ENCODE data around the gene MTHFS.

DNA sequence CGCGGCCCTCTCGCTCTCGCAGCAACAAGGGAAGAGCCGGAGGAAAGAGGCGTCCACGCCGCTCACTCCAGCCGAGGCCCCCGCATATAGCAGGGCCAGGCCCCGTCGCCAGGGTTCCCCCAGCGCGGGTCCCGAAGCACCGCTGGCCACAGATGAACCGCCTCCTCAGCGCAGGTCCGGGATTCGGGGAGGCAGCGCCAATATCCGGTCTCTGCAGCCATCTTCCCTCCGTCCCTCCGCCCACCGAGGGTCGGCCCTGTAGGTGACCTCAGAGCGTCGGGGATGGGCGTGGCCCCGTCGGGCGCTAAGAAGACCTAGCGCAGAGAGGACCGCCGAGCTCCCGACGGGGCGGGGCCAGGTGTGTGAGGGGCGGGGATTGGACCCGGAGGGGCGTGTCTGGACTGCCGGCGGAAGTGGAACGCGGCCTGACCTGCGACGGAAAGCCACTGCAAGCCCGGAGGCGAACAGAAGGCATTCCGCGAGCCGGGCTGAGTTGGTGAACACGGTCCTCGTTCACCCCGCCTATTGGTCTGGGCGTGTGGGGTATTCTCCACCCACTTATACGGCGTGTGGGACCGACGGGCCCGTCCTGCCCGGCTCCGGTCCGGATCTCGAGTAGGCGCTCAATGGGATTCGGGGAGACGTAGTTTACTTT, 26.8 kb upstream of the MTHFS start:
- TF ChIP-seq, protein P1, sequence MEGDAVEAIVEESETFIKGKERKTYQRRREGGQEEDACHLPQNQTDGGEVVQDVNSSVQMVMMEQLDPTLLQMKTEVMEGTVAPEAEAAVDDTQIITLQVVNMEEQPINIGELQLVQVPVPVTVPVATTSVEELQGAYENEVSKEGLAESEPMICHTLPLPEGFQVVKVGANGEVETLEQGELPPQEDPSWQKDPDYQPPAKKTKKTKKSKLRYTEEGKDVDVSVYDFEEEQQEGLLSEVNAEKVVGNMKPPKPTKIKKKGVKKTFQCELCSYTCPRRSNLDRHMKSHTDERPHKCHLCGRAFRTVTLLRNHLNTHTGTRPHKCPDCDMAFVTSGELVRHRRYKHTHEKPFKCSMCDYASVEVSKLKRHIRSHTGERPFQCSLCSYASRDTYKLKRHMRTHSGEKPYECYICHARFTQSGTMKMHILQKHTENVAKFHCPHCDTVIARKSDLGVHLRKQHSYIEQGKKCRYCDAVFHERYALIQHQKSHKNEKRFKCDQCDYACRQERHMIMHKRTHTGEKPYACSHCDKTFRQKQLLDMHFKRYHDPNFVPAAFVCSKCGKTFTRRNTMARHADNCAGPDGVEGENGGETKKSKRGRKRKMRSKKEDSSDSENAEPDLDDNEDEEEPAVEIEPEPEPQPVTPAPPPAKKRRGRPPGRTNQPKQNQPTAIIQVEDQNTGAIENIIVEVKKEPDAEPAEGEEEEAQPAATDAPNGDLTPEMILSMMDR (IDR thresholded peaks at IDR 0.05): peak in 1 of 5 experiments; percentile 34
- peak; percentile 31 to 82 for TF ChIP-seq EP300 (IDR thresholded peaks at IDR 0.05)
- TF ChIP-seq POLR2A (IDR thresholded peaks at IDR 0.05): peak; percentile 72
